ENCODE data around the gene MORN1. TPM values are rescaled to one million over a fixed set of nuclear protein-coding genes. Genes with fewer than 3 reads are reported as not detected.

MORN1 gene
- total RNA-seq, 2 experiments from 2014 or later: 5.9 to 6.6 TPM

DNA sequence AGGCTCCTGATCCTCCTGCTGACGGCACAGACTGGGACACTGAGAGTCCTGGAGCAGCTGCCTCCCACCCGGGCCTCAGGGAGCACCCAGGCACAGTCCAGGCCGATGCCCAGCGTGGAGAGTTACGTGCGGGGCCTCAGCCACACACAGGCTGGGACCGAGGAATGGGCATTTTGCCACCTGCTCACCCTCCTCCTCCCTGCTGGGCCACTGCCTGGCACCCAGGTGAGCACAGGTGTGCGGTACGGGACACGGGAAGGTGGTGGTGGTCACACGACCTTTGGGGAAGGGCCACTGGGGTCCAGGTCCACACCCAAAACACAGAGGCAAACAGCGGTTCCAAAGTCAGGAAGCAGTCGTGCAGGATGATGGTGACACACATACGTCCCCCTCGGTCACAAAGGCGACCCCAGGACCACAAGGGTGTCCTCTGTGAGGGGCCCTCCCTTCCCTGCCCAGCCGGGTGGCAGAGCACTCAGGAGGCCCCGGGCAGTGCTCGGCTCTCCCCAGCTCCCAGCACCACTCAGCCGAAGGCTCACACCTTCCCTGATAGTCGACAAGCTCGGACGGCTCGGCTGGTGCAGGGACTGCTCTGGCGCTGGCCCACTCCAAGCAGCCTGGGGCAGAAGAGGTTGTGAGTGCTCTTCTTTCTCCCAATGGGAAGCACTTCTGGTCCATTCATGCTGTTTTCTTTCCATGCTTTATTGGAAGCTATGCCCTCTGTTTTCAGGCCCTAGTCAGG lies 14.3 kb downstream of the MORN1 start:
- H3K4me1 Mint-ChIP-seq (ENCODE audit: low read depth): no peaks in the 10 kb centered on the region
- H3K27ac Mint-ChIP-seq: no peak overlapping the region
- H3K9me3 Mint-ChIP-seq: no peaks in the 10 kb centered on the region
- ChIA-PET CTCF (interaction anchor here (10.8 kb wide), 1 partner anchor 183 kb away, joined by 239 read pairs; the partner anchor contains the start of gene FAAP20), POLR2A (interaction anchor here (0.8 kb wide), 1 partner anchor 182 kb away, joined by 3 read pairs; no protein-coding TSS in a partner anchor)
- ATAC-seq (no peak), DNase-seq (no peak)
- H3K4me3 Mint-ChIP-seq: no peak overlapping the region
- H3K27me3 Mint-ChIP-seq: no peaks in the 10 kb centered on the region
- TF ChIP-seq, protein P1, sequence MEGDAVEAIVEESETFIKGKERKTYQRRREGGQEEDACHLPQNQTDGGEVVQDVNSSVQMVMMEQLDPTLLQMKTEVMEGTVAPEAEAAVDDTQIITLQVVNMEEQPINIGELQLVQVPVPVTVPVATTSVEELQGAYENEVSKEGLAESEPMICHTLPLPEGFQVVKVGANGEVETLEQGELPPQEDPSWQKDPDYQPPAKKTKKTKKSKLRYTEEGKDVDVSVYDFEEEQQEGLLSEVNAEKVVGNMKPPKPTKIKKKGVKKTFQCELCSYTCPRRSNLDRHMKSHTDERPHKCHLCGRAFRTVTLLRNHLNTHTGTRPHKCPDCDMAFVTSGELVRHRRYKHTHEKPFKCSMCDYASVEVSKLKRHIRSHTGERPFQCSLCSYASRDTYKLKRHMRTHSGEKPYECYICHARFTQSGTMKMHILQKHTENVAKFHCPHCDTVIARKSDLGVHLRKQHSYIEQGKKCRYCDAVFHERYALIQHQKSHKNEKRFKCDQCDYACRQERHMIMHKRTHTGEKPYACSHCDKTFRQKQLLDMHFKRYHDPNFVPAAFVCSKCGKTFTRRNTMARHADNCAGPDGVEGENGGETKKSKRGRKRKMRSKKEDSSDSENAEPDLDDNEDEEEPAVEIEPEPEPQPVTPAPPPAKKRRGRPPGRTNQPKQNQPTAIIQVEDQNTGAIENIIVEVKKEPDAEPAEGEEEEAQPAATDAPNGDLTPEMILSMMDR (IDR thresholded peaks at IDR 0.05): no peak
- H3K36me3 Mint-ChIP-seq (ENCODE audit: low read depth): no peaks in the 10 kb centered on the region
- intact Hi-C loops (cut with micrococcal nuclease): no loop called here

DNA sequence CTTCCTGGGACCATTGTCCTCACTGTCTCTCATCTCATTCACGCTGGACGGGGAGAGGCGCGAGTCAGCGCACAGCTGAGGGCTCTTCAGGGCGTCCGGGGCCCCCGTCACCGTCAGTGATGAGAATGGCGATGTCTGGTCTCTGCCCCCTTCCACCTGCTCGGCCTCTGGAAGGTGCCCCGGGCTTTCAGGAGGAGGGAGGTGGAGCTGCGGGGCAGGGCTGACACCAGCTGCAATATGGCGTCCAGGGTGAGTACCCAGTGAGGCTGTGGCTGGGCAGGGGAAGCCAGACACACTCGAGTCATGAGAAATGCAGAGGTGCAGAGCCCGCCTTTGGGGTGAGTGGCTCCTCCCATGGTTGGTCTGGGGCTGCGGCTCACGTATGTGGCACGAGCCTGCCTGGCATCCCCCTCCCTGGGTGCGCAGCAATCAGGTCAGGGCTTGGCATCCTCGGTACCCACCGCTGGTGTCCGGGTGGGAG lies 15.1 kb downstream of the MORN1 start:
- H3K4me1 Mint-ChIP-seq (ENCODE audit: low read depth): no peaks in the 10 kb centered on the region
- no peak for ATAC-seq
- H3K36me3 Mint-ChIP-seq (ENCODE audit: low read depth): no peaks in the 10 kb centered on the region
- no peaks in the 10 kb centered on the region for H3K27me3 Mint-ChIP-seq
- TF ChIP-seq, protein P1 (IDR thresholded peaks at IDR 0.05): no peak
- POLR2A ChIA-PET: no interaction called here
- CTCF ChIA-PET: interaction anchor here (10.8 kb wide), 1 partner anchor 182 kb away, joined by 239 read pairs; the partner anchor contains the start of gene FAAP20
- intact Hi-C loops (cut with micrococcal nuclease): no loop called here
- no peak for DNase-seq
- H3K4me3 Mint-ChIP-seq: no peak overlapping the region
- no peak overlapping the region for H3K27ac Mint-ChIP-seq
- no peaks in the 10 kb centered on the region for H3K9me3 Mint-ChIP-seq

DNA sequence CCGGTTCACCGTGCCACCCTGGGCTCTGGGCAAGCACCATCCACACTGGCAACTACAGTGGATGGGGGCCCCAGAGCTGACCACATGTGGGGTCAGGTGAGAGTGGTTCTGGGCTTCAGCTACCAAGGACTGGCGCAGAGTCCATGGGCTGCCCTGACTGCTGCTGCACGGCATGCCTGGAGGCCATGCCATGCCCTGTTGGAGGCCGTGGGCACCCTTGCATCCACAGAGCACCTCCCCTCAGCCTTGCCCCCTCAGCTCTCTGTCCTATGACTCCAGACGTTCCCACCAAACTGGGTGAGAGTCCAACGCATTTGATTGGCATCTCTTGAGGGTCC lies 15.5 kb downstream of the MORN1 start:
- ATAC-seq (no peak), DNase-seq (no peak)
- Mint-ChIP-seq H3K4me3 (no peak overlapping the region), H3K9me3 (no peaks in the 10 kb centered on the region), H3K36me3 (ENCODE audit: low read depth) (no peaks in the 10 kb centered on the region), H3K27ac (no peak overlapping the region), H3K4me1 (ENCODE audit: low read depth) (no peaks in the 10 kb centered on the region), H3K27me3 (no peaks in the 10 kb centered on the region)
- intact Hi-C loops (cut with micrococcal nuclease): no loop called here
- TF ChIP-seq, protein P1 (IDR thresholded peaks at IDR 0.05): no peak
- POLR2A ChIA-PET: no interaction called here
- CTCF ChIA-PET: interaction anchor here (10.8 kb wide), 1 partner anchor 181 kb away, joined by 239 read pairs; the partner anchor contains the start of gene FAAP20

DNA sequence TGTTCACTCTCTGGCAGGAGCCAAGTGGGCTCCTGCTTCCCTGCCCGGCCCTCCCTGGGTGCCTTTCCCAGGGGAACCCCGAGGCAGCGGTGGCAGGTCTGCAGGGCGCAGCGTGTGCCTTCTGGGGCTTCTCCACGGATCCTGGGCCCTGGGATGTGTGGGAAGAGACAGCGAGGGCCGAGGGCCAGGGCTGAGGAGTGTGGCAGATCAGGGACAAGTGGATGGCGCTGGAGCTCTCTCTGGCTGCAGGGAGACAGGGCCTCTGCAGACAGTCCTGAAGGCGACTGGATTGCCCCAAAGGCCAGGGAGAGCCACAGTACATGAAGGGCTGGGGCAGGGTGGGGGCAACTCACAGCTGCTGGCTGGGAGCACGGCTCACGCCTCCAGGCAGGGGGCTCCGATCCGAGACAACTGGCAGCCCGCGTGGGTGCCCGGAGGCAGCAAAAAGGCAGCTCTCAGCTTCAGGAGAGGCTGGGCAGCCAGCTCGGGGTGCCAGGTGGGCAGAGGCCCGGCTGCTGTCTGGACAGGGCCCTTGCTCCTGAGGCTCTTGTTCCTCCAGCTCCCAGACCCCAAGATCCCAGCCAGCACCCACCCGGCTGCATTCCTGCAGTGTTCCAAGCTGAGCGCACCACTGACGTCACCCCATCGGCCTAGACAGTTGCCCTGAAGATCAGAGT lies 16.0 kb downstream of the MORN1 start:
- no peaks in the 10 kb centered on the region for H3K27me3 Mint-ChIP-seq
- no peaks in the 10 kb centered on the region for H3K4me1 Mint-ChIP-seq (ENCODE audit: low read depth)
- CTCF ChIA-PET: interaction anchor here (10.8 kb wide), 1 partner anchor 181 kb away, joined by 239 read pairs; the partner anchor contains the start of gene FAAP20
- intact Hi-C loops (cut with micrococcal nuclease): no loop called here
- ATAC-seq (no peak), DNase-seq (no peak)
- TF ChIP-seq, protein P1 (IDR thresholded peaks at IDR 0.05): no peak
- POLR2A ChIA-PET: no interaction called here
- H3K27ac Mint-ChIP-seq: no peak overlapping the region
- no peaks in the 10 kb centered on the region for H3K9me3 Mint-ChIP-seq
- H3K4me3 Mint-ChIP-seq: no peak overlapping the region
- no peaks in the 10 kb centered on the region for H3K36me3 Mint-ChIP-seq (ENCODE audit: low read depth)

Data from activated CD8-positive, alpha-beta T cell treated with anti-CD3 and anti-CD28 coated beads for 36 hours (primary cell).